NOMO-1 (cell line): ENCODE data around the gene SLC38A6.

Source experiments
- DNase-seq, 2 experiments: peaks; one replicate each; lab custom pipeline; 2025; ENCODE audit not compliant: unreplicated experiment in 2 of 2; lab: John Stamatoyannopoulos, UW

Gene SLC38A6

GRCh38 chr14:60975551-60975950 lies 5.5 kb upstream of the SLC38A6 start:
- DNase-seq = no peak

- DNase-seq = no peak
Observed at GRCh38 chr14:60977847-60978246, 3.2 kb upstream of the SLC38A6 start.

- no peak for DNase-seq
Observed at GRCh38 chr14:60981633-60982455, 799 bp downstream of the SLC38A6 start.

- peak in 1 of 2 experiments; percentile 50 for DNase-seq
Observed at GRCh38 chr14:60984196-60984595, 3.2 kb downstream of the SLC38A6 start.

GRCh38 chr14:60986500-60986899 lies 5.5 kb downstream of the SLC38A6 start:
- DNase-seq = no peak

- no peak for DNase-seq
Observed at GRCh38 chr14:60989599-60989998, 8.6 kb downstream of the SLC38A6 start.

GRCh38 chr14:60998617-60999016 lies 17.6 kb downstream of the SLC38A6 start:
- DNase-seq = no peak

GRCh38 chr14:60999536-60999935 lies 18.5 kb downstream of the SLC38A6 start:
- DNase-seq = no peak

- no peak for DNase-seq
Observed at GRCh38 chr14:61003571-61003970, 22.5 kb downstream of the SLC38A6 start.

- no peak for DNase-seq
Observed at GRCh38 chr14:61019537-61019936, 38.5 kb downstream of the SLC38A6 start.

- peak; percentile 74 to 80 for DNase-seq
Observed at GRCh38 chr14:61025251-61026223, 44.5 kb downstream of the SLC38A6 start.

- peak in 1 of 2 experiments; percentile 7 for DNase-seq
Observed at GRCh38 chr14:61026526-61026925, 45.5 kb downstream of the SLC38A6 start.

GRCh38 chr14:61031026-61031425 lies 50.0 kb downstream of the SLC38A6 start:
- DNase-seq = peak in 1 of 2 experiments; percentile 44

- no peak for DNase-seq
Observed at GRCh38 chr14:61033054-61033453, 52.0 kb downstream of the SLC38A6 start.

GRCh38 chr14:61033855-61034254 lies 52.8 kb downstream of the SLC38A6 start:
- DNase-seq = no peak

- DNase-seq = peak in 1 of 2 experiments; percentile 42
Observed at GRCh38 chr14:61034416-61035120, 53.5 kb downstream of the SLC38A6 start.

GRCh38 chr14:61037215-61037614 lies 56.2 kb downstream of the SLC38A6 start:
- DNase-seq = no peak

- no peak for DNase-seq
Observed at GRCh38 chr14:61041704-61042103, 60.7 kb downstream of the SLC38A6 start.

- DNase-seq = no peak
Observed at GRCh38 chr14:61042220-61042619, 61.2 kb downstream of the SLC38A6 start.

- DNase-seq = no peak
Observed at GRCh38 chr14:61043506-61043905, 62.5 kb downstream of the SLC38A6 start.

GRCh38 chr14:61047021-61047420 lies 66.0 kb downstream of the SLC38A6 start:
- DNase-seq = no peak
